ENCODE data around the gene C3. TPM values are rescaled to one million over a fixed set of nuclear protein-coding genes. Genes with fewer than 3 reads are reported as not detected.
"Not testable (repeated sequence)": the region's sequence is repeated elsewhere in the genome, so short reads cannot be mapped to it uniquely, and the experiment has no call there.

Gene C3
- polyA plus RNA-seq, 1 donor: 60.1 TPM

GRCh38 chr19:6661509-6662244 lies 58.8 kb downstream of the C3 start:
- not testable (repeated sequence) for DNase-seq

- DNase-seq: no peak
Measured at GRCh38 chr19:6660930-6661329, 59.5 kb downstream of the C3 start.

- DNase-seq: not testable (repeated sequence)
Measured at GRCh38 chr19:6656390-6656789, 64.1 kb downstream of the C3 start.

GRCh38 chr19:6654347-6655310 lies 65.8 kb downstream of the C3 start:
- no peak for DNase-seq

- DNase-seq: no peak
Measured at GRCh38 chr19:6652805-6653094, 67.7 kb downstream of the C3 start.

- no peak for DNase-seq
Measured at GRCh38 chr19:6651965-6652804, 68.3 kb downstream of the C3 start.

GRCh38 chr19:6649185-6649584 lies 71.3 kb downstream of the C3 start:
- no peak for DNase-seq

GRCh38 chr19:6648141-6648715 lies 72.2 kb downstream of the C3 start:
- no peak for DNase-seq

GRCh38 chr19:6644796-6645195 lies 75.7 kb downstream of the C3 start:
- DNase-seq: no peak

GRCh38 chr19:6640333-6640732 lies 80.1 kb downstream of the C3 start:
- DNase-seq: not testable (repeated sequence)

GRCh38 chr19:6639439-6639838 lies 81.0 kb downstream of the C3 start:
- DNase-seq: no peak

- DNase-seq: not testable (repeated sequence)
Measured at GRCh38 chr19:6633456-6633813, 87.0 kb downstream of the C3 start.

GRCh38 chr19:6632747-6633455 lies 87.5 kb downstream of the C3 start:
- peak; percentile 48 for DNase-seq

- peak; percentile 73 for DNase-seq
Measured at GRCh38 chr19:6632002-6632621, 88.3 kb downstream of the C3 start.

Other genes starting within 250 kb of the C3 start
- gene DENND1C, start 238.9 kb downstream of the C3 start, polyA plus RNA-seq (ENCODE audit: insufficient read length): 1.2 TPM
- 0.49 TPM for gene TUBB4A, start 218.3 kb downstream of the C3 start, polyA plus RNA-seq (ENCODE audit: insufficient read length)
- 0.58 TPM for gene TNFSF9, start 189.6 kb downstream of the C3 start, polyA plus RNA-seq (ENCODE audit: insufficient read length)
- gene CD70, start 129.5 kb downstream of the C3 start, polyA plus RNA-seq (ENCODE audit: insufficient read length): not detected
- gene TNFSF14, start 50.5 kb downstream of the C3 start, polyA plus RNA-seq (ENCODE audit: insufficient read length): 0.26 TPM
- 33.7 TPM for gene GPR108, start 16.9 kb upstream of the C3 start, polyA plus RNA-seq (ENCODE audit: insufficient read length)
- gene TRIP10, start 19.0 kb upstream of the C3 start, polyA plus RNA-seq (ENCODE audit: insufficient read length): 61.3 TPM
- 1.4 TPM for gene SH2D3A, start 46.8 kb upstream of the C3 start, polyA plus RNA-seq (ENCODE audit: insufficient read length)
- 3.1 TPM for gene VAV1, start 52.1 kb upstream of the C3 start, polyA plus RNA-seq (ENCODE audit: insufficient read length)
- gene ADGRE1, start 166.9 kb upstream of the C3 start, polyA plus RNA-seq (ENCODE audit: insufficient read length): not detected